Measurements from ENCODE around the gene DYNC2LI1.

DNA sequence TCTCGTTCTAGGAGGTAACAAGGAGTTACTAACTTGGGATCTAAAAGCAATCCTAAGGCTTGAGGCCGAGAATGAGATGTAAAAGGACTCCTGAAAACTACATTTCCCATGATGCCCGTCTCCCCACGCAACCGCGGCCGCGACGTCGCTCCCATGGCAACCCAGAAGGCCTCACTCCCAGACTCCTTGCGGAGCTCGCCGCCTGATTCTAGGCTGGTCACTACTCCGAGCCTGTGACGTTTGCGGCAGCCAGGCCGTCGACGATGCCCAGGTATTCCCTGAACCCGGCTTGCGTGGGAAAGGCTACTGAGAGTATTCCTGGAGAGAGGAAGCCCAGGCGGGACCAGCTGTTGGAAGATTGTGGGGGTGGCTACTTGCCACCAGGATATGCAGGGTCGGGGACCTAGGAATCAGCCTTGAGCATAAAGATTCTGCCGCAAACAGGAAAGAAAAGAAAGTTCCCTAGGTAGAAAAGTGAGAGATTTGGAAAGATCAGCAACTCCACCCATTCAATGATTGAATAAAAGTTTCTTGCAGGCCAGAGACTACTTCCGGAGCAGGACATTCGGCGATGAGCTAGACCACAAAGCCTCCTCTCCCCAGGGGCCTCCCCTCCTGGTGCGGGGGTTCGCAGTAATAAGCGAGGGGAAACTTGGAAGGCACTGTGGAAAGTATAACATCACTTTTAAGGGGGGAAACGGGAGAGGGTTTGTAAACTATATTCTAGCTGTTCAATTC, at the start of gene DYNC2LI1:
- TF ChIP-seq POLR2A (IDR thresholded peaks at IDR 0.05) (peak in 1 of 4 donors; percentile 9), POLR2AphosphoS5 (IDR thresholded peaks at IDR 0.05) (peak; percentile 50 to 88 (median 80)), EP300 (IDR thresholded peaks at IDR 0.05) (no peak)
- TF ChIP-seq, protein P1, sequence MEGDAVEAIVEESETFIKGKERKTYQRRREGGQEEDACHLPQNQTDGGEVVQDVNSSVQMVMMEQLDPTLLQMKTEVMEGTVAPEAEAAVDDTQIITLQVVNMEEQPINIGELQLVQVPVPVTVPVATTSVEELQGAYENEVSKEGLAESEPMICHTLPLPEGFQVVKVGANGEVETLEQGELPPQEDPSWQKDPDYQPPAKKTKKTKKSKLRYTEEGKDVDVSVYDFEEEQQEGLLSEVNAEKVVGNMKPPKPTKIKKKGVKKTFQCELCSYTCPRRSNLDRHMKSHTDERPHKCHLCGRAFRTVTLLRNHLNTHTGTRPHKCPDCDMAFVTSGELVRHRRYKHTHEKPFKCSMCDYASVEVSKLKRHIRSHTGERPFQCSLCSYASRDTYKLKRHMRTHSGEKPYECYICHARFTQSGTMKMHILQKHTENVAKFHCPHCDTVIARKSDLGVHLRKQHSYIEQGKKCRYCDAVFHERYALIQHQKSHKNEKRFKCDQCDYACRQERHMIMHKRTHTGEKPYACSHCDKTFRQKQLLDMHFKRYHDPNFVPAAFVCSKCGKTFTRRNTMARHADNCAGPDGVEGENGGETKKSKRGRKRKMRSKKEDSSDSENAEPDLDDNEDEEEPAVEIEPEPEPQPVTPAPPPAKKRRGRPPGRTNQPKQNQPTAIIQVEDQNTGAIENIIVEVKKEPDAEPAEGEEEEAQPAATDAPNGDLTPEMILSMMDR (IDR thresholded peaks at IDR 0.05): no peak

Data from stomach (tissue), 4 donors.